ENCODE measurements around the gene PSMB11. TPM values are rescaled to one million over a fixed set of nuclear protein-coding genes. Genes with fewer than 3 reads are reported as not detected.

The PSMB11 gene
- polyA plus RNA-seq, 1 donor from 2014 or later, result not detected

DNA sequence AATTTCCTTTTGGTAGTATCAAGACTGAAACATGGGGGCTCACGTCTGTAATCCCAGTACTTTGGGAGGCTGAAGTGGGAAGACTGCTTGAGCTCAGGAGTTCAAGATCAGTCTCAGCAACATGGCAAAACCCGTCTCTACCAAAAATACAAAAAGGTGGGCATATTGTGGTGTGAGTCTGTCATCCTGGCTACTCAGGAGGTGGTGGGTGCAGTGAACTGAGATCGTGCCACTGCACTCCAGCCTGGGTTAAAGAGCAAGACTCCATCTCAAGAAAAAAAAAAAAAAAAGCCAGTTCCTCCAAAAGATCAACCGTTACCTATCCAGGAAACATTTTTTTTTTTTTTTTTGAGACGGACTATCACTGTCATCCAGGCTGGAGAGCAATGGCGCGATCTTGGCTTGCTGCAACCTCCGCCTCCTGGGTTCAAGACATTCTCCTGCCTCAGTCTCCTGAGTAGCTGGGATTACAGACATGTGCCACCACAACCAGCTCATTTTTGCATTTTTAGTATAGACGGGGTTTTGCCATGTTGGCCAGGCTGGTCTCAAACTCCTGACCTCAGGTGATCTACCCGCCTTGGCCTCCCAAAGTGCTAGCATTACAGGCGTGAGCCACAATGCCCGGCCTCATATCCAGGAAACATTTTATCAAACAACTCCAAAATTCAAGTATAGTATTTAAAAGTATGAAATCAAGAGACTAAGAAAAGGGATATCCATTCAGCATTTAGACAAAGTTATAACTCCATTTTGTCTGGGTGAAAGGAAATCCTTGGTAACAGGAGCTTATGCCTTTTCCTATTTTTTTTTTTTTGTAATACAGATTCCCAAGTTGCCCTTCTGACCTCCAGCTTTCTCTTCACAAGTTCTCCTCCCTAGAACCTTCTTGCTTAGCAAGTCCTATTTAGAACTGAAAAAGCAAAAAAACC lies 49.5 kb downstream of the PSMB11 start:
- Mint-ChIP-seq H3K9me3 (no peaks in the 10 kb centered on the region), H3K4me3 (peak overlapping the region in 1 of 4 donors; percentile 56), H3K27me3 (no peaks in the 10 kb centered on the region), H3K36me3 (peaks cover 3% of the 10 kb centered on the region), H3K27ac (no peak overlapping the region), H3K4me1 (peaks cover 5 to 25% (median 13%) of the 10 kb centered on the region in 3 donors)

DNA sequence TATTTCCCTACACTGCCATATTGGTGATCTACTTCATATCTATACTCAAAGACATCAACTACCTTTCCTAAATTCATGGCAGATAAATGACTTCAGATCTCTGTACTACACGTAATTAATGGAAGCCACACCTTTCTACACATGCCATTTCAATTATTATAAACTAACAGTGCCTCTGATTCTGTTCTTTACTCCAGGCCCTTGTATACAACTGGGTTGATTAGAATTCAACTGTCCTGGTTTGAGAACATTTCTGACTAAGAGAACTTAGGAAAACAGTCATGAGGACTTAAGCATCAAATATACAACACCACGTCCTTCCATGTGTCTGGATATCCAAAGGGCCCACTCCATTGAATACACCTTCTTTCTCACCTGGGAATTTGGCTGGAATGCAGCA lies 51.1 kb downstream of the PSMB11 start:
- no peaks in the 10 kb centered on the region for H3K9me3 Mint-ChIP-seq
- H3K4me3 Mint-ChIP-seq, result peak overlapping the region in 3 of 4 donors; percentile 25 to 79 (median 65)
- H3K4me1 Mint-ChIP-seq, result peaks cover 8 to 33% (median 13%) of the 10 kb centered on the region in 3 donors
- no peaks in the 10 kb centered on the region for H3K27me3 Mint-ChIP-seq
- peak overlapping the region in 1 of 3 donors; percentile 39 for H3K27ac Mint-ChIP-seq
- no peaks in the 10 kb centered on the region for H3K36me3 Mint-ChIP-seq

- no peaks in the 10 kb centered on the region for H3K27me3 Mint-ChIP-seq
- no peaks in the 10 kb centered on the region for H3K9me3 Mint-ChIP-seq
- H3K36me3 Mint-ChIP-seq, result no peaks in the 10 kb centered on the region
- H3K4me3 Mint-ChIP-seq, result peak overlapping the region in 1 of 4 donors; percentile 65
- H3K27ac Mint-ChIP-seq, result peak overlapping the region in 1 of 3 donors; percentile 39
- H3K4me1 Mint-ChIP-seq, result peaks cover 8 to 33% (median 13%) of the 10 kb centered on the region in 3 donors
These were observed 51.5 kb downstream of the PSMB11 start for GRCh38 chr14:23093526-23093925.

Other genes starting within 250 kb of the PSMB11 start
- gene SLC7A7, start 226.8 kb upstream of the PSMB11 start, polyA plus RNA-seq, result 24.0 TPM
- gene MRPL52, start 212.3 kb upstream of the PSMB11 start, polyA plus RNA-seq, result 200 TPM
- gene MMP14, start 205.6 kb upstream of the PSMB11 start, polyA plus RNA-seq, result not detected
- 113 TPM for gene LRP10, start 170.5 kb upstream of the PSMB11 start, polyA plus RNA-seq
- gene REM2, start 159.0 kb upstream of the PSMB11 start, polyA plus RNA-seq, result 2.6 TPM
- 49.7 TPM for gene RBM23, start 123.1 kb upstream of the PSMB11 start, polyA plus RNA-seq
- gene PRMT5, start 112.8 kb upstream of the PSMB11 start, polyA plus RNA-seq, result 45.0 TPM
- 28.5 TPM for gene HAUS4, start 85.1 kb upstream of the PSMB11 start, polyA plus RNA-seq
- 0.16 TPM for gene AJUBA, start 59.7 kb upstream of the PSMB11 start, polyA plus RNA-seq
- gene C14orf93, start 32.1 kb upstream of the PSMB11 start, polyA plus RNA-seq, result 8.0 TPM
- gene PSMB5, start 7.3 kb upstream of the PSMB11 start, polyA plus RNA-seq, result 28.0 TPM
- gene CDH24, start 15.3 kb downstream of the PSMB11 start, polyA plus RNA-seq, result 0.09 TPM
- 18.8 TPM for gene ACIN1, start 52.9 kb downstream of the PSMB11 start, polyA plus RNA-seq
- gene C14orf119, start 53.3 kb downstream of the PSMB11 start, polyA plus RNA-seq, result 68.7 TPM
- not detected for gene CIROP, start 62.8 kb downstream of the PSMB11 start, polyA plus RNA-seq
- gene CEBPE, start 77.0 kb downstream of the PSMB11 start, polyA plus RNA-seq, result not detected
- 0.25 TPM for gene SLC7A8, start 141.4 kb downstream of the PSMB11 start, polyA plus RNA-seq
- not detected for gene RNF212B, start 195.7 kb downstream of the PSMB11 start, polyA plus RNA-seq
- gene HOMEZ, start 243.9 kb downstream of the PSMB11 start, polyA plus RNA-seq, result 5.6 TPM